HG03103 (cell line): Measurements from ENCODE around the gene PMAIP1.

Source experiments
- ATAC-seq: cut with Tn5 transposase; IDR thresholded peaks from one replicate; pipeline ENCODE4 v1.9.1; 2021; ENCODE audit warnings: low read depth; ENCODE audit not compliant: unreplicated experiment

Gene PMAIP1

DNA sequence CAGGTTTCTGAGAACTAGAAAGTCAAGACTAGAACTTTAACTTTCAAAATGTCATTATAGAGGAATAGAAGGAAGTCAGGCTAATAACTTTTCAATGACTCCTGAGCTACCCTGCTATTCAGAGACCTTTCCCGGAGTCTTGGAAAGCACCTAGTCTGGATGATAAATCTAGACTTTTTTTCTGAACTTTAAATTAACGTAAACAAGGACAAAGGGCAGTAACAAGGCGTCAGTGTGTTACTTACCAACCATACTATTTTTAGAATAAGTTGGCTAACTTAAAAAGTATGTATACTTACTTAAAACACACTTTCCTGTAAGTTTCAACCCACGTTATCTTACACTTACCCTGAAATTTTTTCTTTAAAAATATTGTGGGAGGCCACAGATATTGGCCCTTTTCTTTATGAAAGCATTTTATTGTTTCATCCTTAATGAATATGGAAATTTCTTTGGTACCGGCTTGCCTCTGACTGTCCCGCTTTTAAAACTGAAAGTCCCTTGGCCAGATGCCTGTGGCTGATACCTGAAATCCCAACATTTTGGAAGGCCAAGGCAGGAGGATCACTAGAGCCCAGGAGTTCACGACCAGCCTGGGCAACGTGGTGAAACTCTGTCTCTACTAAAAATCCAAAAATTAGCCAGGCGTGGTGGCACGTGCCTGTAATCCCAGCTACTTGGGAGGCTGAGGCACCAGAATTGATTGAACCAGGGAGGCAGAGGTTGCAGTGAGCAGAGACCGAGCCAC is 9.7 kb downstream of the PMAIP1 start:
- ATAC-seq = no peak

GRCh38 chr18:59910967-59911366 is 11.2 kb downstream of the PMAIP1 start:
- no peak for ATAC-seq

DNA sequence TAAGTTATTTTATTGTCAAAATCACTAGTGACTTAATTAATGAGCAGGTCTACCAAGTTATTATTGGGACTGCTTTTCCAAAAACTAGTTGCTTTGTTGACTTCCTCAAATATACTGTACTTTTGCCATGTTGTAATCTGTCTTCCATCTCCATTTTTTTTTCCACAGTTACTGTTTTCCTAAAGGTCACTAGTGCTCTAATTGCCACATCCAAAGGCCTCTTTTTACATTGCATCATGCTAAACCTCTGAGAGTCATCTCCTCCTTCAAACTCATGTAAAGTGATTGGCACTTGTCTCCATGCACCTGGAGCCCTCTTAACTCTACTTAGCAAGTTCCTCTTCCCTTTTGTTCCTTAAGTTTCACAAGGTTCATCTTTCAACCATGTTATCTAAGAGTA is 11.8 kb downstream of the PMAIP1 start:
- ATAC-seq = no peak

GRCh38 chr18:59912007-59912550 is 12.3 kb downstream of the PMAIP1 start:
- no peak for ATAC-seq

GRCh38 chr18:59915606-59916005 is 15.8 kb downstream of the PMAIP1 start:
- no peak for ATAC-seq

DNA sequence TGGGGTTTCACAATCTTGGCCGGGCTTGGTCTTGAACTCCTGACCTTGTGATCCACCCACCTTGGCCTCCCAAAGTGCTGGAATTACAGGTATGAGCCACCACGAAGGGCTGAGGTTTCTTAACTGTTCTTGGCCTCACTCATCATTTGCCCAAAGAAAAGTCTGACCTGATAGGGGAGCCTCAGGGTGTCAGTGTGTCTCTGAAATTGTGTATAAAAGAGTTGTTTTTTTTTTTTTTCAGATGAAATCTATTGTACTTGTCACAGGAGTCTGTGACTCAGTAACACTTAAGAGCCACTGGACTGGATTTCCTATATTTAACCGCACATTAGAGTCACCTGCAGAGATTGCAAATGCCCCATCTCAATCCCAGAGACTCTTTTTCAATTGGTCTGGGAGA is 16.9 kb downstream of the PMAIP1 start:
- no peak for ATAC-seq

DNA sequence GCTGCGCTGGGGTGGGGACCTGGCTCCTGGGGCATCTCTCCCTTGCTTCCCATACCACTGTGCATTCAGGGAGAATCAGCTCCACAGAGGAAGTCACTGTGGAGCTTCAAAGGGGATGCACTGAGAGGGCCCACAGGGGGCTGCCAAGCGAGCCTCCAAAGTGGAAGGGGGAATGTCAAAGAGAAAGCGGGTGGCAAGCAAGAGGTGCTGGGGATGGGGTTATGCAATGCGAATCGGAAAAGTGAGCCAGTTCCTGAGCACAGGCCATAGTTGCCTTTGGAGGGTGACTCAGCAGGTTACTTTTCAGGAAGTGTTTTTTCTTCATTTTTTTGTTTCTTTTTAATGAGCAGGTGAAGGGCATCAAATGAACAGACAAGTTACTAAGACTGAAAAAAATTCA is 17.6 kb downstream of the PMAIP1 start:
- ATAC-seq = no peak

- peak; percentile 53 for ATAC-seq
Observed at GRCh38 chr18:59918320-59918755, 18.5 kb downstream of the PMAIP1 start.

DNA sequence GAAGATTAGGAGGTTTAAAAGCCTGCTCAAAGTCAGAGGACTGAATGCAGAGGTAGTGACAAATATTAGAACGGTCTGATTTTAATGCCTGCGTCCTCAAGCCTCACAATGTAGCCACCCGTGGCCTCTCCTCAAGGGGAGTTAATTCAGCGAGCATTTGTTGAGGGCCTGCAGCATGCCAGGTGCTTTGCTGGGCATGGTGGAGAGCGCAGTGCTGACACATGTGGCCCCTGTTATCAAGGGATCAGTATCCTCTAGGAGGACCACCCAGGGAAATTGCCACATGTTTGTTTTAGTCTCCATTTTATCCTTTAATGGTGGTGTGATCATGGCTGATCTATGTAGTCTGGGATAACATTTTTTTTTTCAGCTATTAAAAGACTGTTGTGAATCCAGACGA is 19.2 kb downstream of the PMAIP1 start:
- no peak for ATAC-seq

DNA sequence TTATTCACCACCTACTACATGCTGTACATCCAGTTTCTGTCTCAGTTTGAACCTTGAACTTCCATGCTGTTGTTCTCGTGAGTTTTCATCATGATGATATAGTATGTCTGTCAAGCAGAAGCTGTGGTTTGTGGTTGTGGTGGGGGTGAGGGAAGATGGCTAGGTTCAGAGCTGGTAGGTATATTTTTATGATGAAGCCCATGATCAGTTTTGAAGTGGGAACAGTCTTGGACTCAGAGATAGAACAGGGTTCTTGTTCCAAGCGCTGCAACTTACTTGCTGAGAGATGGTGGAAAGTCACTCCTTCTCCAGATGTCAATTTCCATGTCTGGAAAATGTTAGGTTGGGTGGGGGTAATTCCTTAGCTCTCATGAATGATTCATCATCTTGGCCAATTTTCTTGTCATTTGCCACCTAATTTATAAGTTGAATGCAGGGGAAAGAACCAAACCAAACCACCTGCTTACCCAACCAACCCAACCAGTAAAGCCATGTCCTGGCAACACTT is 21.6 kb downstream of the PMAIP1 start:
- ATAC-seq = no peak

DNA sequence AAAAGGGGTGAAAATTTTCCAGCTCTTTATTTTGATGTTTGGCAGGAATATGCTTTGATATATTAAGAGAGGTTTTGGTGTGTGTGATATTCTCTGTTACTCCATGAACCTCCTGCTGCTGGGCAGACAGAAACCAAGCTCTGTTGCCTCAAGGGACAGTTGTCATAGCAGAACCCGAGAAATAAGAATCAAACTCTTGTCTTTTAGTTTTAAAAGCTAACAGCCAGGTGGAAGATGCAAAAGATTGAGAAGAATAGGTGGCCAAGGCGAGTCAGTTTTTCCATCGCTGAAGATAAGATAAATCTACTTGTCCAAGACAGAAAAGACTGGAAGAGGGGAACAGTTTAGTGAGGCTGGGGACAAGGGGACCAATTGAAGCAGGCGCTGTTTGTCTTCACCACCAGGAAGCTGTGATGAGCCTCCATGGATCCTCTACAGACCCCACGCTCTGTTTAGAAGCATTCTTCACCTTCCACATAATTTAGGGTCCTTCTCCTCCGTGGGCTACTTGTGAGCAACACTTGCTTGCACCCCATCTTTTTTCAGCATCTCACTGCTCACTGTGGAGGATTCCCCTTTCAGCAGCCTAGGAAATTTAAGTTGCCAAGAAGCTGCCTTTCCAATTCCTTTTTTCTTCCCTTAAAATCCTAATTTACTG is 23.9 kb downstream of the PMAIP1 start:
- ATAC-seq = peak; percentile 33

- no peak for ATAC-seq
Observed at GRCh38 chr18:59926131-59926530, 26.3 kb downstream of the PMAIP1 start.

DNA sequence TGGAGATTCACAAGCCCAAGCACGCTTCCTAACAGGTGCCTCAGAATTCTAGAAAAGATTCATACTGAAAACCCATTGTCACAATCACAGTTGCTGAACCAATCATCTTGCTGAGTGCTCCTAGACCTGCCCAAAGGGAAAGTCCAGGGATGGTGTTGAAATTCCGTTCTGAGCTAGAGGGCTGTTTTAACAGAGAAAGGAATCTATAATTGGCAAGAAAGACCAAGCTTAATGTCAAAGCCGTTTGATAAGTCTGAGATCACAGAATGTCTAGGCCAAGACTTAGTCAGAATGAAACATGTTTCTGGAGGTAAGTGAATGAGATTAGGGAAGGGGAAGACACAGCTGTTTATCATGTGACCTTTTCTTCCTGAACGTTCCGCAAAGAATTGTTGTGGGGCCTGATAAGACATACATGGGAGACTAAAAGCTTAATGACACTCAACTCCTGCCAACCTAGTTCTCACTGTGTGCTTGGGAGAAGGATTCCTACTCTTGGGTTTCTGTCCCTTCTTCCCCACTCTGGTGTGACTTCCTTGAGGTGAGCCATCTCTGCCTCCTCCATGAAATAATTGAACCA is 27.5 kb downstream of the PMAIP1 start:
- ATAC-seq = peak; percentile 64

DNA sequence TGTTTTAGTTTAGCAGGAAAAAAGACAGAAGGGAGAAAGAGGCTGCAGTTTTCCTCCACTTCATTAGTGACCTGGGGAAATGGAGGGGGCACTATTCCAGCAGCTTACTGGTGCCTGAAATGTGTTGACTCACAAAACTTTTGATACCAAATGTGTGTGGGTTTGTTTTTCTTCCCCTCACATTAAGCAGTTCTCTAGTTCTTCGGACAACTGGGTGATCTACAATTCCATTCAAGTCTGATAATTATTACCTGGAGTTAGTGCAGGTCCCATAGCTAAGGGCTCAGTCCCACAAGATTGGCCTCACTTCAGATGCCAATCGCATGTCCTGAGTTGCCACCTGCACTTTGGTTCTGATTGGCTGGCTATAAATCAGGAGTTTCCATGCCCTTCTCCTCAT is 28.4 kb downstream of the PMAIP1 start:
- no peak for ATAC-seq

DNA sequence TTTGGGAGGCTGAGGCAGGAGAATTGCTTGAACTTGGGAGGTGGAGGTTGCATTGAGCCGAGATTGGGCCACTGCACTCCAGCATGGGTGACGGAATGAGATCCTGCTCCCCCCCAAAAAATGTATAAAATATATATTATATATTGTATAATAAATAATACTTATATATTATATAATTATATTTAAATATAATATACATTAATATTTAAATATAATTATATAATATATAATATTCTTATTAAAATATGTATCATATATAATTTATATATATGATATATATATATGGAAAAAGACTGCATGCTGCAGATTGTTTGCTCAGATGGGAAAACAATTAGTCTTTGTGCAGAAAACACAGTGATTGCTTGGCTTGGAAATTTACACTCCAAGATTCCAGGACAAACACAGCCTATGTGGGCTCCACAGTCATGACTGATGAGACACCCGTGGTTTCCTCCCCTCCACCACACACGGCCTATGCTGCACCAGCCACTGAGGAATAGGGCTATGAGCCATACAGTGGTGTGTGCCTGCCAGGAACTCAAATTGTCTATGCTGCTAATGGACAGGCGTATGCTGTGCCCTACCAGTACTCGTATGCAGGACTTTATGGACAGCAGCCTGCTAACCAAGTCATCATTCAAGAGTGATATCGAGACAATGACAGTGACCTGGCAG is 30.0 kb downstream of the PMAIP1 start:
- ATAC-seq = no peak

- no peak for ATAC-seq
Observed at GRCh38 chr18:59932401-59932800, 32.6 kb downstream of the PMAIP1 start.

DNA sequence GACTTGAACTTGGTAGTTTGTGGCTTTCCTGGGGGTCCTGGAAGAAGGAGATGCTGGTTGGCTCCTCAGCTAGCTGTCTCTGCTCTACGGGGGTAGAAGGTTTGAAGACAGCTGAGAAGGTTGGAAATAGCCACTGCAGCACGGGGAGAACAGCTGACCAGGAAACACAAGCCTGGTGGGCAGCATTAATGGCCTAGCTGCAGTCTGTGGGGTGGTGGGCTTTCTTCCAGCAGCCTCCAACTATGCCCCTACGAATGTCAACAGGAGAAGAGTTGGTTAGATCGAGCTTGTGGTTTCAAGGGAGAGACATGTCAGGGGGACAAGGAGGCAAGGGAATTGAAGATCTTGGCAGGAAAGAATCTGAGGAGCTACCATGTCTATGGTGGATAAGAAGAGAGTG is 38.9 kb downstream of the PMAIP1 start:
- ATAC-seq = no peak

- ATAC-seq = no peak
Observed at GRCh38 chr18:59939127-59939526, 39.3 kb downstream of the PMAIP1 start.

DNA sequence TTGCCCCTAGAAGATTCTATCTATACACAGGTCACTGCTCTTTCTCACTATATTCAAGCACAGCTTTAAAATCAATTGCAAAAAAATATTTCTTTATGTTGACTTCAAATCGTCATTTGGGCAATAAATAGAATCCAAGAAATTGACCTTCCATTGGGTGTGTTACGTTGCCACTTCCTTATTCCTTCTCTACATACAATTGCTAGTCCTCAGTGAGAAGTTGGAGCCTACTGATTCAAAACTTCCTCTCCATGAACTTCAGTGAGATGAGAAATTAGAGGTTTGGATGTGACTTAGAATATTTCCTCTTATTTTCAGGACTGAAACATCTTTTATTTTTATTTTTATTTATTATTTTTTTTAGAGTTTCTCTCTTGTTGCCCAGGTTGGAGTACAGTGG is 40.3 kb downstream of the PMAIP1 start:
- ATAC-seq = no peak

DNA sequence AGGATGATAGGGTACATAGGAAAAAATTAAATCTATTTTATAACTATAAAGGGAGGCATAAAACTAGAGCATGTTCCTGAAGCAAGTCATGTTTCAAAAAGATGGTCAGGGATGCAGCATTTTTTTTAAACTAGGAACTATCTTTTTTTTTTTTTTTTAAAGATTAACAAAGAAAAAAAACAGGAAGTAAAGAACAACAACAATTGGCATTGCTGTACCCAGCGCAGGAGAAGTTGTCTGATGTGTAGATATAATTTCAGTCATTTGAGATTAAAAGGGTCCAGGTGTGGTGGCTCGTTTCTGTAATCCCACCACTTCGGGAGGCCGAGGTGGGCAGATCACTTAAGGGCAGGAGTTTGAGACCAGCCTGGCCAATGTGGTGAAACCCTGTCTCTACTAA is 41.5 kb downstream of the PMAIP1 start:
- no peak for ATAC-seq

DNA sequence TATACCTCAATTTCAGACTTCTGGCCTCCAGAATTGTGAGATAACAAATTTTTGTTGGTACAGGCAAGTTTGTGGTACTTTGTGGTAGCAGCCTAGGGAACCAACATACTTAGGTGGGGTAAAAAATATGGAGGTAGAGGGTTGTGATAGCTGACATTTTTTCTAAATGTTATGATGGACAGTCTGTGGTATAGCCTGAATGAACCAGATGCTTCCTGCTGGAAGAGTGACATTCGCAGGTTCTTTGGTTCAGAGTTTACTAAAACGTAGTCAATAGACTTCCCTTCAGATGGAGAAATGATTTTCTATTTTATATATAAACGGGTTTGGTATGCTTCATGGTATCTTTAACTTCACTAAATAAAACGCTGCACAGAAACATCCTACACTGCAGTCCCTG is 42.8 kb downstream of the PMAIP1 start:
- no peak for ATAC-seq
